ENCODE data around the gene LYPD8.
"Not testable (repeated sequence)": the region's sequence is repeated elsewhere in the genome, so short reads cannot be mapped to it uniquely, and the experiment has no call there.

Gene LYPD8

GRCh38 chr1:248755517-248755916 lies at the start of gene LYPD8:
TSS of gene LYPD8 (minus strand) at chr1:248755759. CDS start at chr1:248751081, 4,678 bp downstream.
- H3K27ac ChIP-seq: no peak within 1 kb of the TSS
- no peak for TF ChIP-seq CTCF (conservative IDR thresholded peaks at IDR 0.05)
- no peak for TF ChIP-seq ZFX (IDR thresholded peaks at IDR 0.05)

- H3K27ac ChIP-seq: no peak overlapping the region
- TF ChIP-seq CTCF (conservative IDR thresholded peaks at IDR 0.05): no peak
- TF ChIP-seq ZFX (IDR thresholded peaks at IDR 0.05): no peak
Observed at GRCh38 chr1:248804771-248805681, 49.5 kb upstream of the LYPD8 start.

- H3K27ac ChIP-seq: not testable (repeated sequence)
Observed at GRCh38 chr1:248803501-248803900, 47.9 kb upstream of the LYPD8 start.

- no peak for TF ChIP-seq CTCF (conservative IDR thresholded peaks at IDR 0.05)
- TF ChIP-seq ZFX (IDR thresholded peaks at IDR 0.05): no peak
- H3K27ac ChIP-seq: no peak overlapping the region
Observed at GRCh38 chr1:248802454-248802853, 46.9 kb upstream of the LYPD8 start.

- TF ChIP-seq CTCF (conservative IDR thresholded peaks at IDR 0.05): no peak
- TF ChIP-seq ZFX (IDR thresholded peaks at IDR 0.05): no peak
- H3K27ac ChIP-seq: no peak overlapping the region
Observed at GRCh38 chr1:248800459-248800858, 44.9 kb upstream of the LYPD8 start.

- no peak for TF ChIP-seq CTCF (conservative IDR thresholded peaks at IDR 0.05)
- no peak overlapping the region for H3K27ac ChIP-seq
Observed at GRCh38 chr1:248798791-248799190, 43.2 kb upstream of the LYPD8 start.

- H3K27ac ChIP-seq: not testable (repeated sequence)
Observed at GRCh38 chr1:248794663-248795062, 39.1 kb upstream of the LYPD8 start.

- no peak for TF ChIP-seq CTCF (conservative IDR thresholded peaks at IDR 0.05)
- no peak for TF ChIP-seq ZFX (IDR thresholded peaks at IDR 0.05)
- H3K27ac ChIP-seq: no peak overlapping the region
Observed at GRCh38 chr1:248793592-248793991, 38.0 kb upstream of the LYPD8 start.

All from C4-2B (cell line).